C1 segment of cervical spinal cord (tissue), 14 donors: ENCODE results near the gene ETNK2.

Experiments used
- DNase-seq, 14 donors: peaks; one replicate each; lab custom pipeline; 2025; lab: John Stamatoyannopoulos, UW

The ETNK2 gene, protein sequence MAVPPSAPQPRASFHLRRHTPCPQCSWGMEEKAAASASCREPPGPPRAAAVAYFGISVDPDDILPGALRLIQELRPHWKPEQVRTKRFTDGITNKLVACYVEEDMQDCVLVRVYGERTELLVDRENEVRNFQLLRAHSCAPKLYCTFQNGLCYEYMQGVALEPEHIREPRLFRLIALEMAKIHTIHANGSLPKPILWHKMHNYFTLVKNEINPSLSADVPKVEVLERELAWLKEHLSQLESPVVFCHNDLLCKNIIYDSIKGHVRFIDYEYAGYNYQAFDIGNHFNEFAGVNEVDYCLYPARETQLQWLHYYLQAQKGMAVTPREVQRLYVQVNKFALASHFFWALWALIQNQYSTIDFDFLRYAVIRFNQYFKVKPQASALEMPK

DNA sequence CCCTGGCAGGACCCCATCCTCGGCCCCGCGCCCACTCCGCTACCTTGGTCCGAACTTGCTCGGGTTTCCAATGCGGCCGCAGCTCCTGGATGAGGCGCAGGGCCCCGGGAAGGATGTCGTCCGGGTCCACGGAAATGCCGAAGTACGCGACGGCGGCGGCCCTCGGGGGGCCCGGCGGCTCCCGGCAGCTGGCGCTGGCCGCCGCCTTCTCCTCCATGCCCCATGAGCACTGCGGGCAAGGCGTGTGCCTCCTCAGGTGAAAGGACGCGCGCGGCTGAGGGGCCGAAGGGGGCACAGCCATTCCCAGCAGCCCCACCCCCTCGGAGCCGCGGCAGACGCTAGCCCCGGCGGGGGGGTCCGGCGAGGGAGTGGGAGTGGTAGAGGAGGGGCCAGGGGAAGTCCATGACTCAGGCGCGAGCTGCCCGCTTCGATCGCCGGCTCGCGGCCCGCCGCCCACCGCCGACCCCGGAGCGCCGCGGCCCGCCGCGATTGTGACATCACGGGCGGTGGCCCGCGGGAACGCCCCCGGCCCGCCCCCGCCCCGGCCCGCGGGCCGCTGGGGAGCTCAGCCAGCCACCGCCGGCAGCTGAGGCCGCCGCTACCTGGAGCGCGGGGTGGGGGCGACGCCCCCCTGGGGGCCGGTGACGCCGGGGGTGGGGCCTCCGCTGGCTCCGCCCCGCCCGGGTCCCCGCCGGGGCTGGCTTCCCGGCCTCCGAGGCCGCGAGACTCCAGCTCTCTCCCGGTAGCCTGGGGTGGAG is at the start of gene ETNK2:
Gene ETNK2, minus strand, starts transcription at position 493 of the 758 bp plus-strand sequence. Its CDS starts 192 bp downstream, at position 301.
- peak in 4 of 14 donors; percentile 15 to 69 (median 49) for DNase-seq

DNA sequence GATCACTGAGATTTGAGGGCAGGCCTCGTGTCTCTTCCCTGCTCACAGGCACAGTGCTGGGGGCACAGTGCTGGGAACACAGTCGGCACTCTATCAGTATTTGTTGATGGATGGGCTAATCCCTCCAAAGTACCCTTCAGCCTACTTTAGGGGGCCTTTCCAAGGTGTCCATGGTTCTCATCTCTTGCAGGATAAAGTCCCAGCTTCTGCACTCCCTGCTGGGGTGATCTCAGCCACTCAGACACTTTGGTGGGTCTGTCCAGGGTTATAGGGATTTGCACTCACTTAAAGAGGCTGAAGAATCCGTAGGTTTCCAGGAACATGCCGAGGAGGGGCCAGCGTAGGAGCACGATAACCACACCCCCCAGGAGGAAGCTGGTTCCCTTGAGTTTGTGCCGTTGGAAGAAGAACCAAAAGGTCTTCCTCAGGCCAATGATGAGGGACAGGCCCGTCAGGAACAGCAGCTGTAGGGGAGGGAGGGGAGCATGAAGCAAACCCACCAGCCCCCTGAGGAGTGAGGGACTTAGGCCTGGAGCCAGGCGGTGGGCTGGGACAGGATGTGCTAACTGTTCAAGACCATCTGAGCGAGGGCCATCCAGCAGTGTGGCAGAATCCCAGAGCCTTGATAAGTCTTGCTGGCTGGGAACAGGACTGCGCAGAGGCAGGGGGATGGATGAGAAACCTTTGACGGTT is 49.6 kb upstream of the ETNK2 start:
- no peak for DNase-seq

DNA sequence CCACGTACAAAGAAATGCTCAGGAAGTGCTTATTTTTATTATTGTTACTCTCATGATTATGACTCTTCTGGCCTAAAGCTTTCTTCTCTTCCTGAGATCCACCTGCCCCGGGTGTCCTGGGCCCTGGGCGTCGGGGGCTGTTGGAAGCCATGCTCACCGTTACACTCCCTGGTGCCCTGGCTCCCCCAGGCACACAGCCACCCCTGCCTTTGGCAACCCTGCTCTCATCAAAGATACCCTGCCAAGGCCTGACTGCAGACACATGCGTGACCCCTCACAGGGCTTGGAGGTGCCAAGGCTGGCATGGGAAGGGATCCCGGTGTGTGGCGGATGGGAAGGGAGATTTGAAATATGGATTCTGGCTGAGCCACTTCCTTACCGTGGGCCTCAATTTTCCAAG is 47.7 kb upstream of the ETNK2 start:
- no peak for DNase-seq

DNA sequence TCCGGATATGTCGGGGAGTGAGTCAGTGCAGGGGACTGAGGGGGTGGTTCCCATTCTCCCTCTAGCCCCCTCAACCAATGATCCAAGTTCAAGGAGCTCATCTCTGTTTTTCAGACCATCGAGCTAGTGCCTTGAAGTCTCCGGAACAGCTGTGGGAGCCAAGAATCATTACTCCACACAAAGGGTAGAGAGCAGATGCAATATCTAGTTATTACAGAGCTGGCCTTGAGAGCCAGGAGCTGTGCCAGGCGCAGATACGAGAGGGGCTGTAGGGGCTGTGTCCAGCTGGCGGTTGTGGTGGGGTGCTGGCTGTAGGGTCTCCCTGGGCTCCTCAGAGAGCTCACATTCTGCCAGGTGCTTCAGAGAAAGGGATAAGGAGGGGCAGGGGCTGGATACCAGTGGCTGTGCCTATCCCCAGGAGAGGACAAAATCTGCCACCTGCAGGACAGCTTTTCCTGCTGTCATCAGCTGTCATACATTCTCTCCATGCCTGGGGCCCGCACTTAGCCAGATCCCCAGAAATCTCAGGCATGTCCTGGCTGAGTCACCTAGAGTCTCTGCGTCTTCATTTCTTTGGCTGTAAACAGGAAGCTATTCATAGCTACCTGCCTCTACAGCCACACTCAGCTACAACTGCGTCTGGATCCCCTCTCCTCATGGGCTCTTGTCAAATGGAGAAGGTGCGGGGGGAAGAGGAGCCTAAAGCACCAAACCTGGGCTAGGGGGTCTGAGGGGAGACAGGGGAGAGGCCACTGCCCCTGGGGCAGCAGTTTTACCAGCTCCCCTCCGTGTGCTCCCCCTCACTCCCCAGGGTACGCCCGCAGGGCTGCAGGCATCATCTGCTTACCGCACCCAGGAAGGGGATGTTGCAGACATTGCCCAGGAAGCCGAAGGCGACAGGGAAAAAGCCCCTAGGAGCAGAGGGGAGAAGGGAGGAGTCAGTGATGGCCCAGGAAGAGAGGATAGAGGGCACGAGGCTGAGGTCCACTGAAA is 46.8 kb upstream of the ETNK2 start:
- DNase-seq, result no peak

DNA sequence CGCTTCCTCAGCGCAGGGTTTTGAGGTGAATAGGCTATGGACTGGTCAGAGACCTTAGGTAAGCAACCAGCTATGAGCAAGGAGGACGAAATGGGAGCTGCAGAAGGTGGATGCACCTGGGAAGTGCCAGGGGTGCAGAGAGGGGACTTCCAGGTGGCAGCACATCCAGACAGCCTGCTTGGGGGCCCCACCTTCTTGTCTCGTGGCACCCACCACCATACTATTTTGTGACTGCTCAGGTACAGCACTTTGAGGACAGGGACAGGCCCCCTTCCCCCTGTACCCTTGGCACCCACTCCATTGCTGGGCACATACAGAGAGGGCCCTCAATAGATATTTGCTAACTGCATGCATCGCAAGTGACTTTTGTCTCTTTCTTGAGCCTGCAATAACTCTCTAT is 45.2 kb upstream of the ETNK2 start:
- DNase-seq, result no peak

DNA sequence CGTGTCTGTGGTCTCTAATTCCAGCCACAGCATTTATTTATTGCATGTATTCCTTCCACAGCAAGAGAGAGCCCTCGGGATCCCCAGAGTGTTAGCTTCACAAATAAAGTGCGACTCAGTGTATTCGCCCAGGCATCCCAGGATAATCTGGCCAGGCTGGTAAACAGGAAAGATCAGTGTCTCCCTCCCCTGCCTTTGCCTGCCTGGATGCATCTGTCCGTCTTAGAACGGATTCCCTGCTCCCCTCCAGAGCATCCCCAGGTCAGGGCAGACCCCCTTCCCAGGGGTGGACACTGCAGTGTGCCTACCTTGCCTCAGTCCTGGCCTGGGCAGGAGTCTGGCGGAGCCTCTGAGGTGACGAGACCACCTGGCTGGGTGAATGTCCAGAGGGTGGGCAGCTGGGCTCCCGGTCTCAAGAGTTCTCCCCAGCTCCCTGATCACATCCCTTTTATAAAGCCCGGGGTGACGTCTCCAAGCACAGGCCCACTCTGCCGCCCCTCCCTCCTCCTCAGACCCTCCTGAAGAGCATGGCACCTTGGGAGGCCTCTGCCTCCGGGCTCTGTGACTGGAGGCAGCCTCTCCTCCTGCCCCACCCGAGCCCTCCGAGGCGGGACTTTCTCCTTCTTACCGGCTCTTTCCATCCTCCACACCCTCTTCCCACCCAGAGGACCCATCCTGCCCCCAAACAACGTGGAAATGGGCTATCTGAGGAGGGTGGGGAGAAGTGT is 44.4 kb upstream of the ETNK2 start, which contains the start of gene KISS1:
Gene KISS1, minus strand, starts transcription at position 424 of the 728 bp plus-strand sequence. CDS start 3,615 bp downstream, outside the sequence.
- no peak for DNase-seq

DNA sequence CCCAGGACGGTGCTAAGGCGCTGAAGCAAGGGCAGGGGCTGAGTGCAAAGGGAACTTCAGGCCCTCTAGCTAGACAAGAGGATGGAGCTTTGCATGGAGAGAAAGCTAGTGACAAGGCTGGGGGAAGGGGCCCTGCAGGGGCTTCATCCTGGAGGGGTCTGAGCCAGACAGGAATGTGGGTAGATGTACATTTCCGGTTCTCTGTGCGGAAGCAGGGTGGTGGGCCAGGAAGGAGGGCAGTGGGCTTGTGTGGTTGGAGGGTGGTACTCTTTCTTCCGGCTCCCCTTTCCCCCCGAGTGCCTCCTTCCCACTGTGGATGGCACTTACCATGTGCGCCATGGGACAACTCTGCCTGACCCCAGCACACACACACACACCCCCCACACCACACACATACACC is 42.9 kb upstream of the ETNK2 start:
- DNase-seq, result no peak

DNA sequence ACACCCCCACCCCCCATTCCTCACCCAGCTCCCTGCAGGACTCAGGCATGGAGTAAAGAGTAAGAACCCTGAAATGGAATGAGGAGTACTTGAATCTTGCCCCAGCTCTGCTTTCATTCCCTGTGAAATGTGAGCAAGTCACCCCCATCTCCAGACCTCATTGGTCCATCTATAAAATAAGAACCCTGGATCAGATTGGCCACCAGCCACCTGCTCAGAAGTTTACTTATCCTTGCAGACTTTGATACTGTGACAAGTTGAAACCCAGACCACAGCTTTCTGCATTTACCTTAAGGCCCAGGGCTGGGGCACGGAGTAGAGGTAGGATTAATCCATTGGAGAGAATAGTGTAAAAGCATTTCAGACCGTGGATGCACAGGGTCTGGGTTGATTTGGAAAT is 42.2 kb upstream of the ETNK2 start:
- no peak for DNase-seq

DNA sequence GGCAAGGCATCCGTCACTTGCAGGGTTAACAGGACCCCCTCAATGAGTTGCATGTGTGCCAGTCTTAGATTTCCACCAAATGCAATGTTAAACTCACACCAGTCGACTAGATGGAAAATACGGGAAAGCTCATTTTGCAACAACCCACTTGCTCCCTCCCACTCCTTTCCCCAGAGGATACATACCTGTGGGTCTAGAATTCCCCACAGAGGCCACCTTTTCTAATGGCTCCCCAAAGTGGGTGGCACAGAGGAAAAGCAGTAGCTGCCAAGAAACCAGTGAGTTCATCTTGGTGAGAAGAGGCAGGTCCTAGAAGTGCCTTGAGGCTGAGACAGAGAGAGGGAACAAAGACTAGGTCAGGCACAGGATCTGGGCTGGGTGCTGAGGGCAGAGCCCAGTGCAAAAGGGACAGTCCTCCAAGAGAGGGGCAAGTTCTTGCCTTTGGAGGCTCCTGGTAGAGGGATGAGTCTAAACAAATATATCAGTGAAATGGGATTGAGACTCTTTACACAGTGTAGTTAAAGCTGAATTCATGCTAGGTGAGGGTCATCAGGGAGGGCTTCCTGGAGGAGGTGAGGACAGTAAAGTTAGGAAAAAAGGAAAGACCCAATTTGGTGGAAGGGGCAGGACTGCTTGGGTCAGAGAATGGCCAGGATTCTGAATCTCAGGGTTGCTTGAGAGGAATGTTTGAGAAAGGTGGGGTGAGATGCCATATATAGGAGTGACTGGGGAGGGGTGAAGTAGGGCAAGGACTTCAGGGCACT is 40.9 kb upstream of the ETNK2 start:
- DNase-seq, result no peak

DNA sequence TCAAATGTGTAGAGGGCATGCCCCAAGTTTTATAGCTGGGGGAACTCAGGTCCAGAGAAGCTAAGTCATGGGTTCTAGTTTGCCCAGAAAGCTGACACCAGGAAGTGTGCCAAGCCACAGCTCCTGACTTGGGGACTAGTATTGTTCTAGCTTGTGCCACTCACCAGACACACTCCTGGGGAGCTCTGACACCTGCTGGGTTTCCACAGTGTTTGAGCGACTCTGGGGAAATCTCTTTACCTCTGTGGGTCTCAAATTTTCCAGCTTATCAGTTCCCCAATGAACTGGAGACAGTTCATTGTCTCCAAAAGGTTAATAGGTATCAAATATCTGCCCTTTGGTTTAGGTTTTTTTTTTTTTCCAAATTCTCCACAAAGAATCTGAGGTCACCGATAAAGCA is 40.2 kb upstream of the ETNK2 start:
- DNase-seq, result no peak

DNA sequence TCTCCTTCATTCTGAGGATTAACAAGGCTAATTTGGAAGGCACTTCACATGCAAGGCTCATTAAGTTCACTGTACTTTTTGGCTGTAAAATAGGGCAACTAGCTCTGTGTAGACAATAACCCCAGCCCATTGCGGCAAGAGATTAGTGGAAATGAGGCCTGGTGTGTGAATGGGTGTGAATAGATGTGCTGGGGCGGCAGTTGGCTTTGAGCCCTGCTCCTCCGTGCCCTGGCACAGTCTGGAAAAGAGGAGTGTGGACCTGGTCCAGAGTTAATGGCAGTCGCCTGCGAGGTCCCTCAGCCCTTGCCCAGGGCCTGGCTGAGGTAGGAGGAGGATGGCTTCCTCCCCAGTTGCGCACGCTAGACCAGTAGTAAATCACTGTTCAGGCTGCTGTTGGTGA is 39.6 kb upstream of the ETNK2 start:
- DNase-seq, result peak in 9 of 14 donors; percentile 7 to 70 (median 32)

DNA sequence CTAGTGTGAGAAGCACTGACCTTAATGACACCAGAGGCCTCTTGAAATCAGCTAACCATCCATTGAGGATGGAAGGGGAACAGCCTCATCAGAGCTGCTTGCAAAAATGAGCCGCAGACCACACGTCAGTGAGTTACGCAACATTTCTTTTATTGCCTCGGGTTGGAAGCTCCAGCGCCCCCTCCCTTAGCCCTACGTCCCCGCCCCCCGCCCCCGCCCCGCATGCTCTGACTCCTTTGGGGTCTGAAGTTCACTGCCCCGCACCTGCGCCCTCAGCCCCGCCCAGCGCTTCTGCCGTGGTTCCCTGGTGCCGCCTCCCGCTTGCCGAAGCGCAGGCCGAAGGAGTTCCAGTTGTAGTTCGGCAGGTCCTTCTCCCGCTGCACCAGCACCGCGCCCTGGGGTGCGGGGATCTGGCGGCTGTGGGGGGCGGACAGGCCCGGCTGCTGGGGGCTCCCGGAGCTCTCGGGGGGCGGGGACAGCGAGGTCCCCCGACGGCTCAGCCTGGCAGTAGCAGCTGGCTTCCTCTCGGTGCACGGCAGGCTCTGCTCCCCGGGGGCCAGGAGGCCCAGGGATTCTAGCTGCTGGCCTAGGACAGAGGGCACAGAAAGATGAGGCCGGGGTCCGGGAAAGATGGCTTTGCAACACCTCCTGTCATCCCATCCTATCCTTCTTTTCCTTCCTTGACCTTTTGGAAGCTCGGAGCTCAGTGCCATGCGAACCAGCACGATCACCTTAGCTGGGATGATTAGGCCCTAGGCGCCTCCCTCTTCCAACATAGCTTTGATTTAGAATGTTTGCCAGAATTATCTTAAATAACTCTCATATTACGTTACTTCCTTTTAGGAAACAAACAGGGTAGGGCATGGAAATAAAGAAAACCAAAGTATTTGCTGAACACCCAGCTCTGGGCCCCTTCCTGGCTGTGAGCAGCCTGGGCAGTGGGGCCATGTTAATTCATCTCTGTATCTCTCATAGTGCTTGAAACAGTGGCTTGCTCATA is 38.7 kb upstream of the ETNK2 start:
- DNase-seq, result no peak

DNA sequence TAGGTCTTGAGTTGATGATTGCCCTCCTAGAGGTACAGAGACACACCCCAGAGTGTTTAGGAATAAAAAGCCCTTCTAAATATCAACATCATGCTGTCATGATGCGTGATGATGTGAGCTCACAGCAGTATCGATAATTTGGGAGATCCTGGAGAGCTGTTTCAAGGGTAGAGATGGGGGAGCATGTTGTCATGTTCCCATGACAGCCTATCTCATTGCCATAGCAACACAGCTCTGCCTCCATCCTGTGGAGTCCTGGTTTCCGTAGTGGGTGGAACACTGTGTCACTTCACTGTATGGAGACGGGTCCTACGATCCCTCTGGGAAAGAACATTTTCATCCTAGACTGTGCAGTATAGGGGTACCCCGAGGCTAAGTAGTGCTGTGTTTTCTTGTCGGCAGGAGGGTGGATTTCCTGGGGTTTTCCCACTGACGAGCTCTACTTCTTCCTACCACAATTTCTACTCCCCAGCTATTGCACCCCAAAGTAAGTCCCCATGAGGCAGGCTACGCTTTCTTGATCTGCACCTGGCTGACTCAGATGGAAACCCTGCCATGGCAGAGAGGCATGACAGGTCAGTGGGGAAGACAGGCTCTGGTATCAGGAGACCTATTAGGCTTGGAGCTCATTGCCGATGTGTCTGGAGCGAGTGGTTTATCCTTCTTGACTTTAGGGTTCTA is 37.3 kb upstream of the ETNK2 start:
- no peak for DNase-seq

DNA sequence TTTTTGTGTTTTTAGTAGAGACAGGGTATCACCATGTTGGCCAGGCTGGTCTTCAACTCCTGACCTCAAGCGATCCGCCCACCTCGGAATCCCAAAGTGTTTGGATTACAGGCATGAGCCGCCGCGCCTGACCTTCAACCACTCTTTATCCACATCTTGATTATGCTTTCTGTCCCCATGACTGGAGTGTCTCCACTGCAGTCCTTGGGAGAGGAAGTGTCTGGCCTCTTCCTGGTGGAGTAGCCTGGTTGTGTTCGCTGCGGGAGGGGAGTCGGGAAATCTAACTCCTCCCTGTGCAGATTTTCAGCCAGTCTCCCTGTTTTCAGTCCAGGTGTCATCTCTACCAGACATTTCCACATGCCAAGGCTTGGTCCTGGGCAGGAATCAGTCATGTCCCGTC is 34.8 kb upstream of the ETNK2 start:
- DNase-seq, result no peak

DNA sequence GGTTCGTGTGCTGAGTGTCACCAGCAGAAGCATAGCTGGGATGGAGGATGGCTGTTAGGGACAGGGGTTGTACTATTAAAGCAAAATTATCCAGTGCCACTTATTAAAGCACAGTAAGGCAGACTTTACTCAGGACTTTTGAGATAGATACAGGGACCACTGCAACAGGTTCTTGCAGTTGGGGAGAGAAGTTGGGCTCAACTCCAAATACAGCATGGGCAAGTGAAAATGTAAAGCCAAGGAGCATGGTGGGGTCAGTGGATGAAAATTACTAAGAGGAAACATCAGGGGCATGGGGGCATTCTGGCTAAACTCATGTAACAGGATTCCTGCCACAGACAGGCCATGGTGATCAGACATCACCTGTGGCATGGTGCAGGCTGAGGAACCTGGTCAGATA is 29.3 kb upstream of the ETNK2 start:
- DNase-seq, result no peak

DNA sequence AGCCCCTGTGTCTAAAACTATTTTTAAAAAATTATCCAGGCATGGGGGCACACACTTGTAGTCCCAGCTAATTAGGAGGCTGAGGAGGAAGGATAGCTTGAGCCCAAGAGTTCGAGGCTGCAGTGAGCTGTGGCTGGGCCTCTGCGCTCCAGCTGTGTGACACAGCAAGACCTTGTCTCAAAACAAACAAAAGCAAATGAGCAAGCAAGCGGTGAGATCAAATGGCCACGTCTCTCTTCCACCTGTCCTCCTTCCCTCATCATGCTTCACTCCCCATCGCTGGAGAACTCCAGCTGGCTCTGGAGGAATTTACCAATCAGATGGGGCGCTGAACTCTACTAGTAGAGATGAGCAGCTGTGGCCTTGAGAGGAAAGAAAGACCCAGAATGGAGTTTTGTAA is 28.3 kb upstream of the ETNK2 start:
- no peak for DNase-seq

DNA sequence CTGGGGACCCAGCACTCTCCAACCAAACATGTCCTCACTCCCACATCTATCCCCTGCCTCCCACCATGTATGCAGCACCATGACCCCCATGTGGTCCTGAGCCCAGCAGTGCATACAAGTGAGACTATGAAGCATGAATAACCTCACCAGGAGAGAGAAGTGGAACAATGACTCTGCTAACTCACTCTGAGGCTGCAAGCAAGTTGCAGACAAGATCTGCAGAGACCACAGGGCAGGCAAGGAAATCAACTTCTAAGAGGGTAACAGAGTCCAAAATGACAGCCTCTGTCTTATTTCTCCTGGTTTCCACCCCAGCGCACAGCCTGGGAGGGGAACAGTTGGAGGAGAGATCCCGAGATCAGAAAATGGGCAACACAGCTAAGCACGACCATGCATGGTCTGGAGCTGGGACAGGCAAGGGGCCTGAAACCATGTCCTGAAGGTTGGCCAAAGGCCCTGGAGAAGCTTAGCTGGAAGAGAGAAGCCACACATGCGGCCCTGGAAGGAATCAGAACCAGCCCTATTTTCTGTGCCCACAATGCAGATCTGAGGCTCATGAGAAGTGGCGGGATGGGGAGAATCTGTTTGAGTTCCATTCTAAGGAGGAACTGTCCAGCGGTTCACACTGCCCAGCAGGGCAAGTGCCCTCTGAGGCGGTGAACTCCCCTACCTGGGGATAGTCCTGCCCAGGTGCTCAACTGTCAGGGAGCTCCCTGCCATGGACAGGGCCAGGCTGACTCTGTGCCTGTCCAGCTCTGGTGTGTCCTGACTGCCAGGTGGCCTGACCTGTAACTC is 26.8 kb upstream of the ETNK2 start:
- DNase-seq, result no peak
